CD14-positive monocyte (primary cell): ENCODE measurements around the gene GRID1. TPM values are rescaled to one million over a fixed set of nuclear protein-coding genes. Genes with fewer than 3 reads are reported as not detected.

Experiments used
- DNase-seq, 3 donors: peaks; one replicate each; pipeline ENCODE4 v3.0.0-alpha.2; 2011 to 2022
- H2AFZ ChIP-seq: 2 replicates; pipeline ENCODE4 v1.6.0; 2012; ENCODE audit warnings: mild to moderate bottlenecking, low read depth, low read length, inconsistent platforms; ENCODE audit not compliant: insufficient read depth, poor library complexity, severe bottlenecking
- H3K27ac ChIP-seq, 2 donors: 1 replicate in 1 of 2; 2 replicates in 1 of 2; pipeline ENCODE4 v1.5.1; 2012 to 2013; ENCODE audit warnings: low read length in 2 of 2, control low read depth in 1 of 2, inconsistent platforms in 1 of 2, low read depth in 1 of 2, mild to moderate bottlenecking in 1 of 2
- H3K27me3 ChIP-seq, 2 donors: one replicate each; pipeline versions ENCODE4 v1.6.0 to v1.6.1; 2011 to 2013; ENCODE audit warnings: low read length in 2 of 2; ENCODE audit not compliant: control insufficient read depth in 2 of 2, insufficient read depth in 2 of 2
- H3K36me3 ChIP-seq, 2 donors: replicated peaks in 1 of 2; 1 replicate in 1 of 2; 2 replicates in 1 of 2; pipeline versions ENCODE4 v1.5.1 to v1.6.1; 2012 to 2013; ENCODE audit warnings: low read length in 2 of 2, control low read depth in 1 of 2, inconsistent platforms in 1 of 2, mild to moderate bottlenecking in 1 of 2; ENCODE audit not compliant: insufficient read depth in 2 of 2, control insufficient read depth in 1 of 2
- H3K4me1 ChIP-seq, 2 donors: 1 replicate in 1 of 2; 2 replicates in 1 of 2; pipeline versions ENCODE4 v1.5.1 to v1.6.1; 2012 to 2013; ENCODE audit warnings: low read length in 2 of 2, control low read depth in 1 of 2, inconsistent platforms in 1 of 2, mild to moderate bottlenecking in 1 of 2, moderate library complexity in 1 of 2; ENCODE audit not compliant: insufficient read depth in 2 of 2, control insufficient read depth in 1 of 2
- H3K4me2 ChIP-seq: replicated peaks from 2 replicates; pipeline ENCODE3; 2012; ENCODE audit warnings: low read length, moderate library complexity, mild to moderate bottlenecking; ENCODE audit not compliant: poor library complexity, severe bottlenecking; ENCODE audit errors: extremely low read depth
- H3K4me3 ChIP-seq, 3 experiments: fragments of 200-600 bp in 1 of 3; sonication (generic) in 1 of 3; replicated peaks in 1 of 3; 1 replicate in 2 of 3; 2 replicates in 1 of 3; pipeline ENCODE4 v1.5.1; 2011 to 2013; ENCODE audit warnings: low read length in 3 of 3, mild to moderate bottlenecking in 3 of 3, control low read depth in 2 of 3, low read depth in 2 of 3, inconsistent platforms in 1 of 3, moderate library complexity in 1 of 3
- H3K79me2 ChIP-seq: 2 replicates; pipeline ENCODE4 v1.6.0; 2012; ENCODE audit warnings: mild to moderate bottlenecking, control low read depth, inconsistent platforms, low read length, moderate library complexity; ENCODE audit not compliant: insufficient read depth
- H3K9ac ChIP-seq: 2 replicates; pipeline ENCODE4 v1.6.0; 2017; ENCODE audit warnings: low read length, mild to moderate bottlenecking; ENCODE audit not compliant: insufficient read depth, poor library complexity, severe bottlenecking
- H3K9me3 ChIP-seq, 2 donors: replicated peaks in 1 of 2; 1 replicate in 1 of 2; 2 replicates in 1 of 2; pipeline versions ENCODE4 v1.5.1 to v1.6.1; 2012 to 2013; ENCODE audit warnings: low read length in 2 of 2, control low read depth in 1 of 2; ENCODE audit not compliant: control insufficient read depth in 1 of 2, insufficient read depth in 1 of 2
- H4K20me1 ChIP-seq: 2 replicates; pipeline ENCODE4 v1.6.0; 2012; ENCODE audit warnings: mild to moderate bottlenecking, low read length, control low read depth, moderate library complexity; ENCODE audit not compliant: insufficient read depth
- H3K27ac Mint-ChIP-seq, 7 donors: one replicate each; pipeline ENCODE4 v1.8.0; 2020; ENCODE audit warnings: mild to moderate bottlenecking in 7 of 7, mixed read lengths in 7 of 7, moderate library complexity in 6 of 7, inconsistent platforms in 2 of 7
- H3K27me3 Mint-ChIP-seq, 3 donors: one replicate each; pipeline ENCODE4 v1.8.0; 2021 to 2022; ENCODE audit warnings: low read depth in 3 of 3, mild to moderate bottlenecking in 3 of 3, mixed read lengths in 3 of 3, moderate library complexity in 3 of 3, inconsistent platforms in 1 of 3
- H3K36me3 Mint-ChIP-seq, 2 donors: one replicate each; pipeline ENCODE4 v1.8.0; 2020; ENCODE audit warnings: mixed read lengths in 2 of 2, inconsistent platforms in 1 of 2, mild to moderate bottlenecking in 1 of 2
- H3K4me1 Mint-ChIP-seq: one replicate; pipeline ENCODE4 v1.8.0; 2020; ENCODE audit warnings: mild to moderate bottlenecking, mixed read lengths
- H3K4me3 Mint-ChIP-seq, 2 donors: one replicate each; pipeline ENCODE4 v1.8.0; 2020; ENCODE audit warnings: mild to moderate bottlenecking in 2 of 2, mixed read lengths in 2 of 2, moderate library complexity in 1 of 2
- H3K9me3 Mint-ChIP-seq, 7 donors: one replicate each; pipeline ENCODE4 v1.8.0; 2020 to 2022; ENCODE audit warnings: mixed read lengths in 7 of 7, mild to moderate bottlenecking in 6 of 7, moderate library complexity in 6 of 7, inconsistent platforms in 2 of 7
- WGBS: methylation state at CpG from one replicate; pipeline ENCODE4 v1.1.5; 2013; ENCODE audit warnings: missing lambda C conversion rate; ENCODE audit not compliant: insufficient coverage; 5-methylcytosine and 5-hydroxymethylcytosine counted together
- intact Hi-C, 2 donors: fragments of 100-400 bp; cut with micrococcal nuclease; formaldehyde crosslinking; loops; one replicate each; pipeline versions ENCODE4 v1.15.0 to v1.15.1; 2023
- polyA plus RNA-seq, 3 donors: library from polyadenylated mRNA; depleted of rRNA in 1 of 3; unstranded in 2 of 3; stranded (reverse) in 1 of 3; fragments of 300-500 nt in 2 of 3; fragments of >200 nt in 1 of 3; fragmentation: Illumina TruSeq in 2 of 3; gene quantifications; 1 replicate in 2 of 3; 2 replicates in 1 of 3; pipeline ENCODE4 v1.2.3, GENCODE V29; 2012 to 2021
- TF ChIP-seq, protein P1 (sequence below): fragments of 200-600 bp; IDR thresholded peaks from one replicate; pipeline ENCODE4 v1.8.0; 2022; ENCODE audit warnings: antibody characterized with exemption, mild to moderate bottlenecking

GRID1 gene
- polyA plus RNA-seq, 3 donors = not detected

DNA sequence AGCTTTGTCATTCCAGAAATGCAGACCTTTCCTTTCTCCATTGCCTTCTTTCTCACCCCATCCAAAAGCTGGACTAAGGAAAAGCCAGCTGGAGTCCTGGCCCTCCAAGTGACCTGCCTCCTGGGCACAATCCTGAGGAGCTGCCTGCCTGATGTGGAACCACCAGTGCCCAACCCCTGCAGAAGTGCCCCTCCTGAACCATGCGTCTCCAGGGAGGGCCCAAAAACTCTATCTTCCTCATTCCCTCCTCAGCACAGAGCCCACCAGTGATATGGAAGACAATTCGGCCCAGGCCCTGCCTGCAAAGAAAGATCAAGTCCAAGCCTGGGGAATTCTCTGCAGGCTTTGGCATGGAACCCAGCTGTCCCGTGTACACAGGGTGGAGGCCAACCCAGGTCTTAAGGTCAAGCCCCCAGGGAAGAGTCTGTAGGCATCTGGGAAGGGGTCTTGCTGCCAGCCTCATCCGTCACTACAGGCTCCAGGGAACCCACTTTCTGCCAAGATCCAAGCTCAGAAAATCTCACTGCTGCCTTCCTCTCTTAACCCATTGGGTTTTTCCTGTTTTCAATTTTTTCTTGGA is 3.5 kb upstream of the GRID1 start:
- Histone ChIP-seq H3K36me3 (no peaks in the 10 kb centered on the region), H3K27me3 (peaks cover 33 to 55% of the 10 kb centered on the region in 2 donors), H3K4me1 (peaks cover 15 to 20% of the 10 kb centered on the region in 2 donors), H3K79me2 (no peaks in the 10 kb centered on the region), H3K27ac (no peak overlapping the region), H2AFZ (no peak overlapping the region), H3K9me3 (peaks cover 0 to 11% of the 10 kb centered on the region in 2 donors), H4K20me1 (no peaks in the 10 kb centered on the region), H3K4me3 (no peak overlapping the region), H3K9ac (no peak overlapping the region), H3K4me2 (no peak overlapping the region)
- WGBS = 78% methylated on average over 4 of the region's 4 CpGs
- H3K36me3 Mint-ChIP-seq = peaks cover 0 to 8% of the 10 kb centered on the region in 2 donors
- H3K27me3 Mint-ChIP-seq = peaks cover 55 to 81% (median 59%) of the 10 kb centered on the region in 3 donors
- no peak overlapping the region for H3K27ac Mint-ChIP-seq
- TF ChIP-seq, protein P1, sequence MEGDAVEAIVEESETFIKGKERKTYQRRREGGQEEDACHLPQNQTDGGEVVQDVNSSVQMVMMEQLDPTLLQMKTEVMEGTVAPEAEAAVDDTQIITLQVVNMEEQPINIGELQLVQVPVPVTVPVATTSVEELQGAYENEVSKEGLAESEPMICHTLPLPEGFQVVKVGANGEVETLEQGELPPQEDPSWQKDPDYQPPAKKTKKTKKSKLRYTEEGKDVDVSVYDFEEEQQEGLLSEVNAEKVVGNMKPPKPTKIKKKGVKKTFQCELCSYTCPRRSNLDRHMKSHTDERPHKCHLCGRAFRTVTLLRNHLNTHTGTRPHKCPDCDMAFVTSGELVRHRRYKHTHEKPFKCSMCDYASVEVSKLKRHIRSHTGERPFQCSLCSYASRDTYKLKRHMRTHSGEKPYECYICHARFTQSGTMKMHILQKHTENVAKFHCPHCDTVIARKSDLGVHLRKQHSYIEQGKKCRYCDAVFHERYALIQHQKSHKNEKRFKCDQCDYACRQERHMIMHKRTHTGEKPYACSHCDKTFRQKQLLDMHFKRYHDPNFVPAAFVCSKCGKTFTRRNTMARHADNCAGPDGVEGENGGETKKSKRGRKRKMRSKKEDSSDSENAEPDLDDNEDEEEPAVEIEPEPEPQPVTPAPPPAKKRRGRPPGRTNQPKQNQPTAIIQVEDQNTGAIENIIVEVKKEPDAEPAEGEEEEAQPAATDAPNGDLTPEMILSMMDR = no peak
- peak overlapping the region in 1 of 2 donors; percentile 62 for H3K4me3 Mint-ChIP-seq
- intact Hi-C loops = no loop called here
- no peak for DNase-seq
- H3K9me3 Mint-ChIP-seq = peaks cover 0 to 16% (median 3%) of the 10 kb centered on the region in 7 donors
- H3K4me1 Mint-ChIP-seq = peaks cover 8% of the 10 kb centered on the region

DNA sequence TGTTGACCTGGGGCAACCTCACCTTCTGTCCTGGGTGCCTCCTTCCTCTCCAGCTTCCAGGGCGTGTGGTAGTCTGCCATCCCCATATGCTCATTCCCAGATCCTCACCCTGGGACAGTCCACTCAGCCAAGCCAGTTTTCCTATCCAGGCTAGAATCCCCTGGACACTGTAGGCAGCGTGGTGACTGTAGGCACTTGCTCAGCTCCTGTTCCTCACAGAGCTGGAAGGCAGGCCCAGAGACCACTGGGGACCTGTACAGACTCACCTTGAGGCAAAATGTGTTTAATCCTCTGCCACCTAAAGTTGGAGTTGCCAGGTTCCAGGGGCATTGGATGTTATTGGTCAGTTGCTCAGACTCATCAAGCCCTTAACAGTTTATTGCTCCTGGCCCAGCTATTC is 2.4 kb upstream of the GRID1 start:
- peaks cover 20 to 28% of the 10 kb centered on the region in 2 donors for H3K4me1 ChIP-seq
- H3K36me3 ChIP-seq = no peaks in the 10 kb centered on the region
- TF ChIP-seq, protein P1 = no peak
- 89% methylated on average over 2 of the region's 2 CpGs for WGBS
- no peak overlapping the region for H3K4me3 ChIP-seq
- no peak overlapping the region for H3K4me2 ChIP-seq
- Mint-ChIP-seq H3K4me1 (peaks cover 14% of the 10 kb centered on the region), H3K4me3 (peak overlapping the region in 1 of 2 donors; percentile 55), H3K9me3 (peaks cover 0 to 25% (median 3%) of the 10 kb centered on the region in 7 donors), H3K27ac (no peak overlapping the region), H3K27me3 (peaks cover 61 to 83% (median 65%) of the 10 kb centered on the region in 3 donors), H3K36me3 (peaks cover 4 to 11% of the 10 kb centered on the region in 2 donors)
- H3K9ac ChIP-seq = no peak overlapping the region
- no peak for DNase-seq
- peaks cover 43 to 64% of the 10 kb centered on the region in 2 donors for H3K27me3 ChIP-seq
- H4K20me1 ChIP-seq = no peaks in the 10 kb centered on the region
- intact Hi-C loops = no loop called here
- H3K27ac ChIP-seq = no peak overlapping the region
- H2AFZ ChIP-seq = no peak overlapping the region
- H3K79me2 ChIP-seq = no peaks in the 10 kb centered on the region
- H3K9me3 ChIP-seq = peaks cover 7 to 20% of the 10 kb centered on the region in 2 donors
